CD4-positive, alpha-beta T cell (primary cell): ENCODE data around the gene MAGEA8. TPM values are rescaled to one million over a fixed set of nuclear protein-coding genes. Genes with fewer than 3 reads are reported as not detected.

Source experiments
- ATAC-seq: fragments of 200-7000 bp; cut with Tn5 transposase; one replicate; pipeline ENCODE4 v1.10.0; 2022; ENCODE audit warnings: mild to moderate bottlenecking; ENCODE audit not compliant: poor library complexity
- CTCF ChIA-PET: fragments of 350-600 bp; sonication (Branson Sonifier 250); formaldehyde crosslinking; loops from one replicate; lab custom pipeline; 2021; ENCODE audit warnings: antibody characterized with exemption, inconsistent platforms; lab: Charles Lee
- POLR2A ChIA-PET: fragments of 350-600 bp; sonication (Branson Sonifier 250); formaldehyde crosslinking; loops from one replicate; lab custom pipeline; 2021; ENCODE audit warnings: antibody characterized with exemption, inconsistent platforms; lab: Charles Lee
- DNase-seq, 14 experiments: peaks; one replicate each; pipeline ENCODE4 v3.0.0-alpha.2; 2013 to 2020; ENCODE audit warnings: mixed read lengths in 2 of 14
- H3K27ac ChIP-seq, 2 donors: one replicate each; pipeline versions ENCODE4 v1.5.1 to v1.7.0; 2013; ENCODE audit warnings: low read length in 2 of 2, low read depth in 1 of 2, mild to moderate bottlenecking in 1 of 2
- H3K27me3 ChIP-seq, 2 experiments: 1 replicate in 1 of 2; 2 replicates in 1 of 2; pipeline versions ENCODE4 v1.6.1 to v1.7.0; 2013; ENCODE audit warnings: low read length in 2 of 2, control low read depth in 1 of 2, mild to moderate bottlenecking in 1 of 2, moderate library complexity in 1 of 2; ENCODE audit not compliant: insufficient read depth in 2 of 2, control insufficient read depth in 1 of 2
- H3K36me3 ChIP-seq: one replicate; pipeline ENCODE4 v1.6.1; 2013; ENCODE audit warnings: low read length, control low read depth; ENCODE audit not compliant: insufficient read depth
- H3K4me1 ChIP-seq: one replicate; pipeline ENCODE4 v1.6.1; 2013; ENCODE audit warnings: low read length, control low read depth; ENCODE audit not compliant: insufficient read depth
- H3K4me3 ChIP-seq: one replicate; pipeline ENCODE4 v1.5.1; 2013; ENCODE audit warnings: mild to moderate bottlenecking, low read length, moderate library complexity
- H3K9me3 ChIP-seq, 2 experiments: 1 replicate in 1 of 2; 2 replicates in 1 of 2; pipeline versions ENCODE4 v1.6.1 to v1.7.0; 2013; ENCODE audit warnings: low read length in 2 of 2, mild to moderate bottlenecking in 2 of 2, control low read depth in 1 of 2, moderate library complexity in 1 of 2; ENCODE audit not compliant: control insufficient read depth in 1 of 2, insufficient read depth in 1 of 2
- H3K27ac Mint-ChIP-seq: one replicate; pipeline ENCODE4 v1.8.0; 2020; ENCODE audit warnings: mixed read lengths
- H3K27me3 Mint-ChIP-seq: one replicate; pipeline ENCODE4 v1.8.0; 2021; ENCODE audit warnings: mixed read lengths
- H3K36me3 Mint-ChIP-seq: one replicate; pipeline ENCODE4 v1.8.0; 2021; ENCODE audit warnings: low read depth, mixed read lengths
- H3K4me1 Mint-ChIP-seq: one replicate; pipeline ENCODE4 v1.8.0; 2021; ENCODE audit warnings: low read depth, mixed read lengths
- H3K4me3 Mint-ChIP-seq: one replicate; pipeline ENCODE4 v1.8.0; 2020; ENCODE audit warnings: mild to moderate bottlenecking, mixed read lengths
- H3K9me3 Mint-ChIP-seq: one replicate; pipeline ENCODE4 v1.8.0; 2020; ENCODE audit warnings: mixed read lengths
- intact Hi-C, 2 experiments: fragments of 100-400 bp; cut with DNase I in 1 of 2; cut with micrococcal nuclease in 1 of 2; formaldehyde crosslinking; loops; one replicate each; pipeline versions ENCODE4 v1.15.1 to v1.9.0; 2023 to 2025; cut with DNase I, micrococcal nuclease
- total RNA-seq, 174 experiments: library from RNA in 2 of 174; stranded (reverse) in 2 of 174; gene quantifications; one replicate each; pipeline ENCODE4 v1.2.3 and lab custom pipeline; 2021 to 2026
- TF ChIP-seq, protein P1 (sequence below): fragments of 200-600 bp; IDR thresholded peaks from one replicate; pipeline ENCODE4 v1.8.0; 2022; ENCODE audit warnings: antibody characterized with exemption, mild to moderate bottlenecking

MAGEA8 gene
- total RNA-seq, 2 experiments from 2014 or later, result not detected

DNA sequence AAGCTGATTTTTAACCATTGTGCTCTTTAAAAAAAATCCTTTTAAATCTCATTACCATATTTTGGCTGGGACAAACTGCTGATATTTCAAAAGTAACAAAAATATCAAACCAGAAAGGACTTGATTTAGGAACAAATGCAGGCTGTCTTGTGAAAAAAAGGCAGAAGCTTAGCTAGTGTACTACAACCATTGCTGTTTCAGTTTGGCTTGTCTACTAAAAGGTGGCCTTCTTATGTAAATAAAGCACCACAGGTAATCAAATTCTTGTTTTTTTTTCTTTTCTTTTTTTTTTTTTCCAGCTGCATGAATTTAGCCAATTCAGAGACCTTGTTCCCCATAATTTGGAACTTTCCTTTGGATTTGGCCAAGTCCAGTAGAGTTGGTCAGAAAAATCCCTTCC lies 43.8 kb upstream of the MAGEA8 start:
- no peak overlapping the region for H3K4me3 ChIP-seq
- ATAC-seq (no peak), DNase-seq (no peak)
- no peaks in the 10 kb centered on the region for H3K9me3 ChIP-seq
- no peaks in the 10 kb centered on the region for H3K4me1 ChIP-seq
- intact Hi-C loops, result no loop called here
- no peaks in the 10 kb centered on the region for H3K9me3 Mint-ChIP-seq
- no peaks in the 10 kb centered on the region for H3K27me3 Mint-ChIP-seq
- H3K4me3 Mint-ChIP-seq, result no peak overlapping the region
- ChIA-PET CTCF (no interaction called here), POLR2A (no interaction called here)
- H3K27ac Mint-ChIP-seq, result no peak overlapping the region
- TF ChIP-seq, protein P1, sequence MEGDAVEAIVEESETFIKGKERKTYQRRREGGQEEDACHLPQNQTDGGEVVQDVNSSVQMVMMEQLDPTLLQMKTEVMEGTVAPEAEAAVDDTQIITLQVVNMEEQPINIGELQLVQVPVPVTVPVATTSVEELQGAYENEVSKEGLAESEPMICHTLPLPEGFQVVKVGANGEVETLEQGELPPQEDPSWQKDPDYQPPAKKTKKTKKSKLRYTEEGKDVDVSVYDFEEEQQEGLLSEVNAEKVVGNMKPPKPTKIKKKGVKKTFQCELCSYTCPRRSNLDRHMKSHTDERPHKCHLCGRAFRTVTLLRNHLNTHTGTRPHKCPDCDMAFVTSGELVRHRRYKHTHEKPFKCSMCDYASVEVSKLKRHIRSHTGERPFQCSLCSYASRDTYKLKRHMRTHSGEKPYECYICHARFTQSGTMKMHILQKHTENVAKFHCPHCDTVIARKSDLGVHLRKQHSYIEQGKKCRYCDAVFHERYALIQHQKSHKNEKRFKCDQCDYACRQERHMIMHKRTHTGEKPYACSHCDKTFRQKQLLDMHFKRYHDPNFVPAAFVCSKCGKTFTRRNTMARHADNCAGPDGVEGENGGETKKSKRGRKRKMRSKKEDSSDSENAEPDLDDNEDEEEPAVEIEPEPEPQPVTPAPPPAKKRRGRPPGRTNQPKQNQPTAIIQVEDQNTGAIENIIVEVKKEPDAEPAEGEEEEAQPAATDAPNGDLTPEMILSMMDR, result no peak
- H3K36me3 ChIP-seq, result no peaks in the 10 kb centered on the region
- H3K4me1 Mint-ChIP-seq, result no peaks in the 10 kb centered on the region
- no peaks in the 10 kb centered on the region for H3K27me3 ChIP-seq
- H3K36me3 Mint-ChIP-seq, result no peaks in the 10 kb centered on the region
- no peak overlapping the region for H3K27ac ChIP-seq

DNA sequence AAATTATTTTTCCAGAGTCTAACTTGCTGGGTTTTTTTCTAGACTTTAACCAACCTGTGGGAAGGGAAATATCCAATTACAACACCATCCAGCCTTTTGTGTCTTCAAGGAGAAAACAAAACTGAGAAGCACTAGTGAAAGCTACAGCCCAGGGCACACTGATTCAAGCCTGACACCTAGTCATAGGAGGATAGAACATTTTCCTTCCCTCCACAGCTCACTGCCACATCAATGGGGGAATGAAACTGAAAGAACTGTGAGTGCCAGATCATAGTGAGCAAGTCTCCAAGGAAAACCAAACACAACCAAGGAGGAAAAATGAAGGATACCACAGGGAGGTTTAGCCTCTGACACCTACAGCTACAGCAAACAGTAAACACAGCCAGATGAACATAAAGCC lies 43.3 kb upstream of the MAGEA8 start:
- TF ChIP-seq, protein P1, result no peak
- H3K27ac Mint-ChIP-seq, result no peak overlapping the region
- intact Hi-C loops, result no loop called here
- ChIA-PET CTCF (no interaction called here), POLR2A (no interaction called here)
- H3K36me3 Mint-ChIP-seq, result no peaks in the 10 kb centered on the region
- Histone ChIP-seq H3K36me3 (no peaks in the 10 kb centered on the region), H3K4me3 (no peak overlapping the region), H3K27ac (no peak overlapping the region), H3K9me3 (no peaks in the 10 kb centered on the region), H3K27me3 (no peaks in the 10 kb centered on the region), H3K4me1 (no peaks in the 10 kb centered on the region)
- H3K4me3 Mint-ChIP-seq, result no peak overlapping the region
- no peaks in the 10 kb centered on the region for H3K4me1 Mint-ChIP-seq
- no peak for DNase-seq
- no peak for ATAC-seq
- H3K9me3 Mint-ChIP-seq, result no peaks in the 10 kb centered on the region
- H3K27me3 Mint-ChIP-seq, result no peaks in the 10 kb centered on the region

DNA sequence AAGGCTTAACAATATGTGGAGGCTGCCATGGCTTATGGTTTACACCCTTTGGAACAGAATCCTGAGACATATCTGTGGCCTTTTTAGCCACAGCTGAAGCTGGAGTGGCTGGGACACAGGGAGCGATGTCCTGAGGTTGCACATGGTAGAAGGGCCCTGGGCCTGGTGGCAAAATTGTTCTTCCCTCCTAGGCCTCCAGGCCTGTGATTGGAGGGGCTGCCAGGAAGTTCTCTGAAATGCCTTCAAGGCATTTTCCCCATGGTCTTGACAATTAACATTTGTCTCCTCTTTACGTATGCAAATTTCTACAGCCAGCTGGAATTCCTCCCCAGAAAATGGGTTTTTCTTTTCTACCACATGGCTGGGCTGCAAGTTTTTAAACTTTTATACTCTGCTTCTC lies 39.1 kb upstream of the MAGEA8 start:
- no peaks in the 10 kb centered on the region for H3K4me1 Mint-ChIP-seq
- DNase-seq (no peak), ATAC-seq (no peak)
- H3K4me3 Mint-ChIP-seq, result no peak overlapping the region
- H3K9me3 Mint-ChIP-seq, result no peaks in the 10 kb centered on the region
- Histone ChIP-seq H3K4me1 (no peaks in the 10 kb centered on the region), H3K4me3 (no peak overlapping the region), H3K36me3 (no peaks in the 10 kb centered on the region), H3K9me3 (no peaks in the 10 kb centered on the region), H3K27me3 (no peaks in the 10 kb centered on the region), H3K27ac (no peak overlapping the region)
- POLR2A ChIA-PET, result no interaction called here
- TF ChIP-seq, protein P1, result no peak
- no peaks in the 10 kb centered on the region for H3K36me3 Mint-ChIP-seq
- intact Hi-C loops, result no loop called here
- no peaks in the 10 kb centered on the region for H3K27me3 Mint-ChIP-seq
- CTCF ChIA-PET, result no interaction called here
- H3K27ac Mint-ChIP-seq, result no peak overlapping the region
